Measurements from ENCODE around the gene MKI67. TPM values are rescaled to one million over a fixed set of nuclear protein-coding genes. Genes with fewer than 3 reads are reported as not detected.

MKI67 gene
- total and polyA plus RNA-seq, 2 donors (not counting 1 experiment from before 2014, with no cell fraction given): 0.36 to 0.47 TPM

DNA sequence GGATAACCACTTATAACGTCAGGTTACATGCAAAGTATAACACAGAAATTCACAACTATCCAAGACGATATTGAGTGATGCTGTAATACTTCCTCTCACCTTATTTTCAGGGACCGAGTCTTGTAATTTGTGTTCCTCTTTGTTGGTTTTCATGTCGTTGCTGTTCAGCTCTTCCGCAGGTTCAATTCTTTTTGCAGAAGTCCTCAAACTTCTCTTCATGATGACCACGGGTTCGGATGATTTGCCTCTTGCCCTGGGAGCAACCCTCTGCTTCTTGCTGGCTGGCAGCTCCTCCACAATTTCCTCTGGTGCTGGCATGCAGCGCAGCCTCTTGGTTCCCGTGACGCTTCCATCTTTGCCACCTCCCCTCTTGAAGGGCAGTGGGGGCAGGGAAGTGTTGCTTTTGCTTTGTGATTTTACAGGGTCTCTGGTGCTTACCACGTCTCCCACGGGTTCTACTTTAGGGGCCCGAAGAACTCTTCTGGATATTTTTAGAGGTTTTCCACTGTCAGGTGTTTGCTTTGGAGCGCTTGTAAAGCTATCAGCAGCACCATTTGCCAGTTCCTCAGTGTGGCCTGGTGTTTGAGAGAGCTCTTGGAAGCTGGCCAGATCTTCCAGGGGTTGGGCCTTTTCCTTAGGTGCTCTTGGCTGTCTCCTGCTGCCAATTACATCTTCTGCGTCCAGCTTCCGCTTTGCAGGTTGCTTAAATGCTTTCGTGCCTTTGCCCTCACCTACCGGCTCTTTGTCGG lies 23.6 kb downstream of the MKI67 start:
- no peaks in the 10 kb centered on the region for H3K27me3 Mint-ChIP-seq
- H3K9me3 Mint-ChIP-seq (ENCODE audit: insufficient read depth): no peaks in the 10 kb centered on the region
- CTCF ChIA-PET: interaction anchor here (0.6 kb wide), 1 partner anchor 22 kb away, joined by 3 read pairs; no protein-coding TSS in a partner anchor
- Histone ChIP-seq H2AFZ (ENCODE audit: insufficient read depth, low read depth, low read length, poor library complexity, severe bottlenecking) (no peak overlapping the region), H3K36me3 (replicated peaks in 1 of 2; ENCODE audit: control extremely low read depth in 1 of 2, control insufficient read depth in 1 of 2, extremely low read depth in 1 of 2, insufficient read depth in 2 of 2, low read length in 1 of 2) (no peaks in the 10 kb centered on the region), H3K4me2 (replicated peaks; ENCODE audit: low read depth, low read length, poor library complexity, severe bottlenecking) (no peak overlapping the region), H3K4me1 (ENCODE audit: control insufficient read depth in 2 of 2, insufficient read depth in 2 of 2, low read length in 2 of 2) (no peaks in the 10 kb centered on the region), H4K20me1 (ENCODE audit: control insufficient read depth, insufficient read depth, low read length, poor library complexity, severe bottlenecking) (no peaks in the 10 kb centered on the region), H3K9ac (ENCODE audit: low read length) (no peak overlapping the region), H3K79me2 (ENCODE audit: control insufficient read depth, insufficient read depth, low read length) (no peaks in the 10 kb centered on the region), H3K4me3 (ENCODE audit: control extremely low read depth in 1 of 5, extremely low read depth in 1 of 5, insufficient read depth in 1 of 5, low read depth in 2 of 5, low read length in 4 of 5) (no peak overlapping the region), H3K27ac (ENCODE audit: low read length in 2 of 2) (no peak overlapping the region), H3K27me3 (replicated peaks in 1 of 4; ENCODE audit: control extremely low read depth in 1 of 4, control insufficient read depth in 3 of 4, insufficient read depth in 4 of 4, low read length in 3 of 4) (no peaks in the 10 kb centered on the region), H3K9me3 (ENCODE audit: control extremely low read depth in 1 of 3, control insufficient read depth in 2 of 3, insufficient read depth in 1 of 3, low read length in 2 of 3) (no peaks in the 10 kb centered on the region)
- ATAC-seq (ENCODE audit: low read depth) (no peak), DNase-seq (no peak)
- TF ChIP-seq, protein P1, sequence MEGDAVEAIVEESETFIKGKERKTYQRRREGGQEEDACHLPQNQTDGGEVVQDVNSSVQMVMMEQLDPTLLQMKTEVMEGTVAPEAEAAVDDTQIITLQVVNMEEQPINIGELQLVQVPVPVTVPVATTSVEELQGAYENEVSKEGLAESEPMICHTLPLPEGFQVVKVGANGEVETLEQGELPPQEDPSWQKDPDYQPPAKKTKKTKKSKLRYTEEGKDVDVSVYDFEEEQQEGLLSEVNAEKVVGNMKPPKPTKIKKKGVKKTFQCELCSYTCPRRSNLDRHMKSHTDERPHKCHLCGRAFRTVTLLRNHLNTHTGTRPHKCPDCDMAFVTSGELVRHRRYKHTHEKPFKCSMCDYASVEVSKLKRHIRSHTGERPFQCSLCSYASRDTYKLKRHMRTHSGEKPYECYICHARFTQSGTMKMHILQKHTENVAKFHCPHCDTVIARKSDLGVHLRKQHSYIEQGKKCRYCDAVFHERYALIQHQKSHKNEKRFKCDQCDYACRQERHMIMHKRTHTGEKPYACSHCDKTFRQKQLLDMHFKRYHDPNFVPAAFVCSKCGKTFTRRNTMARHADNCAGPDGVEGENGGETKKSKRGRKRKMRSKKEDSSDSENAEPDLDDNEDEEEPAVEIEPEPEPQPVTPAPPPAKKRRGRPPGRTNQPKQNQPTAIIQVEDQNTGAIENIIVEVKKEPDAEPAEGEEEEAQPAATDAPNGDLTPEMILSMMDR (IDR thresholded peaks at IDR 0.05): no peak
- TF ChIP-seq EZH2 (IDR thresholded peaks at IDR 0.05; ENCODE audit: borderline replicate concordance, insufficient read depth, low read depth, low read length, poor library complexity, severe bottlenecking): no peak
- H3K4me3 Mint-ChIP-seq: no peak overlapping the region
- intact Hi-C loops (cut with micrococcal nuclease): no loop called here
- H3K27ac Mint-ChIP-seq: no peak overlapping the region
- POLR2A ChIA-PET: no interaction called here
- WGBS (ENCODE audit: insufficient coverage): 90% methylated on average over 11 of the region's 19 CpGs
- no peaks in the 10 kb centered on the region for H3K4me1 Mint-ChIP-seq

DNA sequence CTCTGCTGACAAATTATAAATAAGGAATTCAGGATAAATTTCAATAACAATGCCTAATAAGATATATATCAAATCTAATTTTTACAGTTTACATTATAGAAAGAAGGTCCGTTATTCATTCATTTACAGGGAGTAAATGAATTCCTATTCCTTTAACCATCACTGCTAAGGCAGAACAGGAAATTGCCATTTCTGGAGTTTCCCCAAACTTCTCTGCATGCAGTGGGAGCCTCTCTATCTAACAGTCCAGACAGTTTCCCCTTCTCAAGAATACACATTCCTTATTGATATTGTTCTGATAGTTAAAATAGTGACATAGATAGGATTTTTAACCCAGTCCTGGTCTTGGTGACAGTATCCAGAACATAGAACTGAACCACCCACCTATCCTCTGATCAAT lies 24.3 kb downstream of the MKI67 start:
- Histone ChIP-seq H3K4me2 (replicated peaks; ENCODE audit: low read depth, low read length, poor library complexity, severe bottlenecking) (no peak overlapping the region), H3K4me3 (ENCODE audit: control extremely low read depth in 1 of 5, extremely low read depth in 1 of 5, insufficient read depth in 1 of 5, low read depth in 2 of 5, low read length in 4 of 5) (no peak overlapping the region), H3K27me3 (replicated peaks in 1 of 4; ENCODE audit: control extremely low read depth in 1 of 4, control insufficient read depth in 3 of 4, insufficient read depth in 4 of 4, low read length in 3 of 4) (no peaks in the 10 kb centered on the region), H3K4me1 (ENCODE audit: control insufficient read depth in 2 of 2, insufficient read depth in 2 of 2, low read length in 2 of 2) (no peaks in the 10 kb centered on the region), H3K27ac (ENCODE audit: low read length in 2 of 2) (no peak overlapping the region), H4K20me1 (ENCODE audit: control insufficient read depth, insufficient read depth, low read length, poor library complexity, severe bottlenecking) (no peaks in the 10 kb centered on the region), H3K79me2 (ENCODE audit: control insufficient read depth, insufficient read depth, low read length) (no peaks in the 10 kb centered on the region), H3K36me3 (replicated peaks in 1 of 2; ENCODE audit: control extremely low read depth in 1 of 2, control insufficient read depth in 1 of 2, extremely low read depth in 1 of 2, insufficient read depth in 2 of 2, low read length in 1 of 2) (peaks cover 0 to 4% of the 10 kb centered on the region in 2 experiments), H2AFZ (ENCODE audit: insufficient read depth, low read depth, low read length, poor library complexity, severe bottlenecking) (no peak overlapping the region), H3K9me3 (ENCODE audit: control extremely low read depth in 1 of 3, control insufficient read depth in 2 of 3, insufficient read depth in 1 of 3, low read length in 2 of 3) (no peaks in the 10 kb centered on the region), H3K9ac (ENCODE audit: low read length) (no peak overlapping the region)
- Mint-ChIP-seq H3K4me3 (no peak overlapping the region), H3K27me3 (no peaks in the 10 kb centered on the region), H3K27ac (no peak overlapping the region), H3K9me3 (ENCODE audit: insufficient read depth) (no peaks in the 10 kb centered on the region), H3K4me1 (no peaks in the 10 kb centered on the region)
- no peak for ATAC-seq (ENCODE audit: low read depth)
- POLR2A ChIA-PET: no interaction called here
- TF ChIP-seq, protein P1 (IDR thresholded peaks at IDR 0.05): no peak
- CTCF ChIA-PET: no interaction called here
- WGBS (ENCODE audit: insufficient coverage): no CpG with 5 or more reads among the region's 1 CpG
- no peak for DNase-seq
- intact Hi-C loops (cut with micrococcal nuclease): no loop called here

All from B cell (primary cell).